Measurements from ENCODE around the gene SLC35A3.
"Not testable (repeated sequence)": the region's sequence is repeated elsewhere in the genome, so short reads cannot be mapped to it uniquely, and the experiment has no call there.

Gene SLC35A3

DNA sequence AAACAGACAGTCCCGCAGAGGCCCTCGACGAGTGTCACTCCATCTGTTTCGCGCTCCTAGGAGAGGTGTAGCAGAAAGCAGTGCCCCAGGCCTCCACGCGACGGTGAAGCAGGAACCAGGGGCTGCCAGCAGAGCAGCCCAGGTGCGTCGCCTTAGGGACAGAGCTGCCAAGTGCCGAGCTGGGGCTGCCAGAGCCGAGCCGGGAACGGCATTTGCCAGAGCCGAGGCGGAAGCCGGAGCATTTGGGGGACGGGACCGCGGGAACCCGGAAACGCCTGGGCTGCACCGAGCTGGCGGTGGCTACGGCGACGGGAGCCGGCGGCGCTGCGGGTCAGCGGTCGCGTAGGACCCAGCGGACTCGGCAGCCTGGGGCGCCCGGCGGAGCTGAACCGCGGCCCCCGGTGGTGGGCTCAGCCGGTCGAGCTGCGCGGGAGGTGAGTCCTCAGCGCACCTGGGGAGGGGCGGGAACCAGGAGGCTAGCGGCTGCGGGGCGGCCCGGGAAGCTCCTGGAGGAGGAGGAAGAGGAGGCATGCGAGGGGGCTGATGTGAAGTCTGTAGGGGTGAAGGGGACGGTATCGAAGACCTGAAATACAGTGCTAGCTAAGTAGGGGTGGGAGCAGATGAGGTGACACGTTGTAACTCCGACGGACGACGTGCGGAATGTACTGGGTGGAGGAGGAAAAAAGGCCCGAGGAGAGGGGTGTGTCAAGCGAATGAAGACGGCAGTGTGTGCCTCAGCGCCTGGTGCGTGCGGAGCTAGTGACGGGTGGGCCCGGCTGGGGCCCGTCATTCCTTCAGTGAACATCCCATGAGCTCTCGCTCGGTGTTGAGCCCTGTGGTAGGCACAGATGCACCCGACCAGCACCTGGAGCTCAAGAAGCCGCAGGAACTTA lies at the start of gene SLC35A3:
Gene SLC35A3, plus strand, starts transcription at position 268 of the 893 bp plus-strand sequence. CDS start 23,559 bp downstream, outside the sequence.
- DNase-seq (ENCODE audit: low spot score) = peak; percentile 61

DNA sequence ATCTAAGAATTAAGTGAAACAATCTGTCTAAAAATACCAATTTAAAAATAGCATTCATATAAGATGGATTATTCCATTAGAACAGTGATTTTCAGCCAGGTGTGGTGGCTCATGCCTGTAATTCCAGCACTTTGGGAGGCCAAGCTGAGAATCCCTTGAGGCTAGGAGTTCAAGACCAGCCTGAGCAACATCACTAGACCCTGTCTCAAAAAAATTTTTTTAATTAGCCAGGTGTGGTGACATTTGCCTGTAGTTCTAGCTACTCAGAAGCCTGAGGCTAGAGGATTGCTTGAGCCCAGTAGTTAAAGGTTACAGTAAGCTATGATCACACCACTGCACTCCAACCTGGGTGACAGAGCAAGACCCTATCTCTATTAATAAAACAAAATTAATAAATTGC lies 35.0 kb upstream of the SLC35A3 start:
- no peak for DNase-seq (ENCODE audit: low spot score)

DNA sequence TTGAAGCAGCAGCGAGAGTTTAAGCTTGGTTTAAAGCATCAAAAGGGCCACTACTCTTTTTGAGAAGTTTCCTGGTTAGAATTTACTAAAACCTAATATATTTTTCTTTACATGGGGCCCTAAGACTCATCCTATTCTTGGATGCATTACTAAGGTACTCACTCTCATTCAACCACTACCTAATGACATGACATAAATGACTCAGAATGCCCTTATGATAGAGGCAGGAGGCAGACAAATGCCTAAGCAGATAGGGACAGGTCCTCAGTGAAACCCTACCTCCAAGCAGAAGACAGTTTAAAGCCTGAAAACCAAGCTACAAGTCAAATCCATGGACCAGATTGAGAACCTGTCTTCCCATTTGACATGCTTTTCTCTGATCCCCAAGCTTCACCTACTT lies 34.3 kb upstream of the SLC35A3 start:
- DNase-seq (ENCODE audit: low spot score) = no peak

DNA sequence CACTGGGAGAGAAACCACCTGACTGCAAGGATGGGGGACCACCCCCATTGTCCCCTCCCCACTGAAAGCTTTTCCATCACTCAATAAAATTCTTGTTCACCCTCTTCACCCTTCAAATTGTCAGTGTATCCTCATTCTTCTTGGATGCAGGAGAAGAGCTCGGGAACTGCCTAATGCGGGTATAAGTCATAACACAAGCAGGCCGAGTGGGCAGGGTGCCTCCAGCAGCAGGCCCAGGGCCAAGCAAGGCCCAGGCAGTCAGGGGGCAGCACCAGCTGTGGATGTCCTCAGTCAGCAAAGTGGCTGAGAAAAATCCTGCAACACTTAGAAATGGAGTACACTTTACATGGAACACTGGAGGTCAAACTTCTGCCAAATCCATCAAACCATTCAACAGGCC lies 33.7 kb upstream of the SLC35A3 start:
- DNase-seq (ENCODE audit: low spot score) = no peak

DNA sequence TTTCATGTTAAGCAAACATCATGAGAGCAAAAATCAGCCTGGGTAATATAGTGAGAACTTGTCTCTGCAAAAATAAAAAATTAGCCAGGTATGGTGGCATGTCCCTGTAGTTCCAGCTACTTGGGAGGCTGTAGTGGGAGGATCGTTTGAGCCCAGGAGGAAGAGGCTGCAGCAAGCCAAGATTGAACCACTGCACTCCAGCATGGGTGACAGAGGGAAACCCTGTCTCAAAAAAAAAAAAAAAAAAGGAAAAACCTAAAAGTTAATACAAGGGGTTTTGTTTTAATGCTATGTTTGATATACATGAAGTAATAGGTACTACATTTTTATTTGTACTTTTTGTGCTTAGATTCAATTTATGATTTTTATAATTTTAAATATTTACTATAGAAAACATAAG lies 27.1 kb upstream of the SLC35A3 start:
- no peak for DNase-seq (ENCODE audit: low spot score)

DNA sequence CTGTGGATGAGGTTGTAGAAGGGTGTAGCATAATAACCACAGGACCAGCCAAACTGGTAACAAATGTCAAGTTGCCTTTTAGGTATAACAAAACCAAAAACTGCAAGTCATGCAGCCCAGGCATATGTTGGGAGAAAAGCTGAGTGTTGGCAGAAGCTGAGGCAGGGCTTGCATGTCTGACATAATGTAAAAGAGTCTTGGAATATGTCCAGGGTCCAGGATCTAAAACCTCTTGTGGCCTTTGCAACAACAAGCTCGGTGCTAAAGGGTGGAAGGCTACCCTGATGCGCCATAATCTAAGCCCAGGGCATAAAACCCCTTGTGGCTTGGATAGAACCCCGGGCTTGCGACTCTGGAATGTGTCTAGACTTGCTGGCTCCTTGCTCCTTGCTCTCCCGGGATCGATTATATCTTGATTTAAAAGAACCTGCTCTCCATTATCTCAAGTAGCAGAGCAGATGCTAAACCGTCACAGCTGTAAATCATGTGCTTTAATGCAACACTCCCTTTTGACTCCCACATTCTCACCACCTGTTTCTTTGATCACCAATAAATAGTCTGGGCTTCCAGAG lies 26.5 kb upstream of the SLC35A3 start:
- DNase-seq (ENCODE audit: low spot score) = no peak

DNA sequence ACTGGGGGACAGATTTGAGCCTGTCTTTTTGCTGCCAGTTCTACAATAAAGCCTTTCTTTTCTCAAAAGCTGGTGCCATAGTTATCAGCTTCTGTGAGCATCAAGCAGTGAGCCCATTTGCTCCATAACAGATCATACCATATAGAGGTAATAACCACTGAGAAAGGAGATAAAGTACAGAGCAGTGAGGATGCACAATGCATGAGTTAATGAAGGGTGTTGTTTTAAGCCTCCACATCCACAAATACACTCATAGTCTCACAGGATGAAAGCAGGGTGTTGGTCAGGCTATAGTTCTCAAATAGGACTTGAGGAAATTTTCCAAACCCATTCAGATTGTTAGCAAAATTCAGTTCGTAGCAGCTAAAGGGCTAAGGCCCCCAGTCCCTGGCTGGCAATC lies 25.6 kb upstream of the SLC35A3 start:
- no peak for DNase-seq (ENCODE audit: low spot score)

DNA sequence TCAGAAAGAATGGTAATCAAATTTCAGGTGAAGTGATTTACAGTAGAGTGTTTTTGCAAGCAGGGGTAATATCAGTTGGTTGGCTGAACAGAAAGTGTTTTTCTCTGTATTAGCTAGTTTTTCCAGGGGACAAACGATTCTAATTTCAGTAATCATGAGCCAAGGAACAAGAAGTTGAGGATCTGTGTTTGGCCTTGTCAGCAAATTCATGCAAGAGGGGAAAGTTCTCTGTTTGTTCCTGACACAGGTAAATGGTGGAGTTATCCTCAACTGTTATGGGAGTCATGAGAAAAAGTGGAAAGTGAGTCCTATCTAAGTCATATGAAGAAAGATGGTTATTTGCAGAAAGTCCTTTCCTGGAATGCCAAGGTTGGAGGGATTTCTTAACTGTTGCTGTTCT lies 24.6 kb upstream of the SLC35A3 start:
- no peak for DNase-seq (ENCODE audit: low spot score)

DNA sequence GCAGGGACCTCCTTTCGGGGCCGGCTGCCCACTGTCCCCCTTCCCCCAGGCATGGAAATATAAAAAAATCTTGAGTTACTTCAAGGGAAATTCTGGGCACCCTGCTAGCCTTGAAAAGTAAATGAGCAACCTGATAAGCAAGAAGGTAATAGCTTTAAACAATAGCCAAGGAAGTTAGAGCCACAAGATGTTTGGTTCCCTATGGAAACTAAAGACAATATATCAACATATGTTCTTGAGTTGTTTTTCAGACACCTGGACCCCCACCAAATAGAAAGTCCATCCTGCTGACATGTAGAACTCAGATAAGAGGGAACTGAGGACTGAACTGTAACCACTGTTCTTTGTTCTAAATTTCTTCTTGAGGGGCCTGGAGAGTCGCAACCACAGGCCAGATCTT lies 19.3 kb upstream of the SLC35A3 start:
- no peak for DNase-seq (ENCODE audit: low spot score)

DNA sequence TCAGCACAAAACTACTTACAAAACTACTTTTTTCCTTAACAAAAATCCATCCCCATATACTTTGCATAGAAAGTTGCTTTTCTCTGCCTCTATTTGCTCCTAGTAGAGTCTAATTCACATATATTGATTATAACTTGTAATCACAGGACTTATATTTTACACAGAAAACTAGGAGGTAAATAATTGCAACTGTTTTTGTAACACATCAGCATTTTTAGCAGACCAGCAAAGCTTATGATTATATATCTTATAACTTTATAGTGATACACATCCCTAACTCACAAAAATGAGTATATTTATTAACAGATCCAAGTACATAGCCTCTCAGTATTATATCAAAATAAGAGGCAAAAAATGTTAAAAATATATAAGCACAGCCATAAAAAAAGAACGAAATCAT lies 17.3 kb upstream of the SLC35A3 start:
- DNase-seq (ENCODE audit: low spot score) = no peak

DNA sequence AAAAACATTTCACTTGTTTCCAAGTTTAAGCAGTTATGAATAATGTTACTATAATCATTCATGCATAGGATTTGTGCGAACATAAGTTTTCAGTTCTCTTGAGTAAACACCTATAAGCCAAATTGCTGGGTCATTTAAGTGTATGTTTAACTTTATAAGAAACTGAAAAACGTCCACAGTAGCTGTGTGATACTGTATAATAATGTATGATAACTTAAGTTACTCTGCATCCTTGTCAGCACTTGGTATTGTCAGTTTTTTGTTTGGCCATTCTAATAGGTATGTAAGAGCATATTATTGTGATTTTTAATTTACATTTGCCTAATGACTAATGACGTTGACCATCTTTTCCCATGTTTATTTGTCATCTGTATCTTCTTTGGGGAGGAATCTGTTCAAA lies 14.4 kb upstream of the SLC35A3 start:
- DNase-seq (ENCODE audit: low spot score) = no peak

DNA sequence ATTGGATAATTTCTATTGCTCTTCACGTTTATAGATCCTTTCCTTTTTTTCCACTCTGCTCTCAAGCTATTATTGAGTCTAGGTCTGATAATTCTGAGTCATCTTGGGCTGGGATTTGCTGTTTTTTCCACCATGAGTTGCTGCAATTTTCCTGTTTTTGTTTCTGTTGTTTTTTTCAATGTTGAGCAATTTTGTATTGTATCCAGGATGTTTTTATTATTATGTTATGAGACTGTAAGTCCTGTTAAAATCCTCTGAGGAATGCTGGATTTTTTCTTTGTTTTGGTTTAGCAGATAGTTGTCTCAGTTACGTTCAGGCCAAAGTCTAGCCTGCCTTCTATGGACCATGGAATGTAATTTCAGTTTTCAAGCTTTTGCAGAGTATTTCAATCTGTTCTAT lies 13.0 kb upstream of the SLC35A3 start:
- peak; percentile 26 for DNase-seq (ENCODE audit: low spot score)

DNA sequence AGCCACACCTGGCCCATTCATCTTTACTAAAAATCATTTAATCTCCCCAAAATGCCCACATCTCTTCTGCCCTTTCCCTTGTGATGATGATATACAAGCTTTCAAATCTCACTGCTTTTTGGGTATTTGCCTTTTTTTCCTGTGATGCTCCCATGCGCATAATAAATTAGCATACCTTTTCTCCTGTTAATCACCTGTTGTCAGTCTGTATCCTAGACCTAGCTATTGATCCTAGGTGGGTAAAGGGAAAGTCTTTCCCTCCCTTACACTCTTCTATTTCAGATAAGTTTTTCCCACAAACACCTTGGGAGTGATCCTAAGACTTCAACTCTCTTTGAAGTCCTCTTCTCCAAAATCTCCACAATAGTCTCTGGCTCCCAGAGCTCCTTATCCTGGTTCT lies 12.0 kb upstream of the SLC35A3 start:
- no peak for DNase-seq (ENCODE audit: low spot score)

DNA sequence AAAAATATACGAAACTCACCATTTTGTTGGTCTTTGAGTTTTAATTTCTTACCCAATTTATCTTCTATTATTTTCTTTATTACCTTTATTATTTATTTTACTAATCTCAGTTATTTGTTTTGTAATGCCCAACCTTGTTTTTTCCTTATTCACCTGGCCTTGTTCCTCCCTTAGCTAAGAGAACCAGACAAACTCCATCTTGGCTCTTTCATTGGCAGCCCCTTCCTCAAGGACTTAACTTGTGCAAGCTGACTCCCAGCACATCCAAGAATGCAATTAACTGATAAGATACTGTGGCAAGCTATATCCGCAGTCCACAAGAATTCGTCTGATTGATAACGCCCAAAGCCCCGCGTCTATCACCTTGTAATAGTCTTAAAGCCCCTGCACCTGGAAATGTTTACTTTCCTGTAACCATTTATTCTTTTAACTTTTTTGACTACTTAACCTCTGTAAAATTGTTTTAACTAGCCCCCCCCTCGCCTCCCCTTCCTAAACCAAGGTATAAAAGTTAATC lies 10.5 kb upstream of the SLC35A3 start:
- not testable (repeated sequence) for DNase-seq (ENCODE audit: low spot score)

DNA sequence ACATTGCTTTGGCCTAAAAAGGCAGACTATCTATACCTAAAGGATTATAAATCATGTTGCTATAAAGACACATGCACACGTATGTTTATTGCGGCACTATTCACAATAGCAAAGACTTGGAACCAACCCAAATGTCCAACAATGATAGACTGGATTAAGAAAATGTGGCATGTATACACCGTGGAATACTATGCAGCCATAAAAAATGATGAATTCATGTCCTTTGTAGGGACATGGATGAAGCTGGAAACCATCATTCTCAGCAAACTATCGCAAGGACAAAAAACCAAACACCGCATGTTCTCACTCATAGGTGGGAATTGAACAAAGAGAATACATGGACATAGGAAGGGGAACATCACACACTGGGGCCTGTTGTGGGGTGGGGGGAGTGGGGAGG lies 9.5 kb upstream of the SLC35A3 start:
- not testable (repeated sequence) for DNase-seq (ENCODE audit: low spot score)

DNA sequence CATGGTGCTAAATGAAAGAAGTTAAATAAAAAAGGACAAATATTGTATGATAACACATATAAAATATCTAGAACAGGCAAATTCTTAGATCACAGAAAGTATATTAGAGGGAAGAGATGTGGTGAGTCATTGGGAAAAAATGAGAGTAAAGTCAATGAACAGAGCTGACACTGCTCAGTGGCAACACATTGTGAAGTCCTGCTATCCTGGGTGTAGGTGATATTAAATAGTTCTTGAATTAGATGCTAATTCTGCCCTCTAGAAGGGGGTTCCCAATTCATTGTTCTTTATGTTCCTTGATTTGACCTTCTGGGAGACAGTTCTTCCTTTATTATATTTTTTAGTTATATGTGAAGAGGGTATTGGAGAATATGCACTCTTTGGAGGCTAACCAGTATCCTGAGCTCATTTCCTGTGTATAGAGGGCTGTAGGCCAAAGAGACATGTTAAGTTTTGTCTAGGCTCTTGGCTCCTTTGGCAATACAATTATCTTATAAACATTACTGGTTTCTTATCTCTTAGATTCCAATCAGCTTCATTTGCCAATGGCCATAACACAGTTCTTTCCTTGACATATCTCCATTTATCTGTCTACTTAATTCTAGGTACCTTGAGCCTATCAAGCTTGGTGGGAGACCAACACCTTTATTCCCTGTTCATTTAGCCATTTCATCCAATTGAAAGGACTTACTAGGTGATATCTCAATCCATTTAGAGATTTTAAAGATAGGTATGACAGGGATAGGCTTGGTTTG lies 6.6 kb upstream of the SLC35A3 start:
- peak; percentile 37 for DNase-seq (ENCODE audit: low spot score)

DNA sequence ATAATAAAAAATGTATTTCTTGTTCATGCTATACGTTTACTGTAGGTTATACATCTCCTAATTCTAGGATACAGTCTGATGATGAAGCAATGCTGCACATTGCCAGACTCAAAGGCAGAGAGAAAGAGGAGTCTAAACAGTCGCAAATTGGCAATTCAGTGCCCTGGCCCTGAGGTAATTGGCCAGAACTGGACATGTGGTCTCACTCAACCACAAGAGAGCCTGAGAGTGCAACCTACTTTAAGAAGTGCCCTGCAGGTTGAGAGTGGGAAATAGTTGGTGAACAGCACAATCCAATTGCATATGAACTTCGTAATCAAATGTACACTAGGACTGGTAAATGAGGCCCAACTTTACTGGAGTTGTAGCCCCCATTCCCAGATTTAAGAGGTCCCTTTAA lies 5.0 kb upstream of the SLC35A3 start:
- DNase-seq (ENCODE audit: low spot score) = no peak

DNA sequence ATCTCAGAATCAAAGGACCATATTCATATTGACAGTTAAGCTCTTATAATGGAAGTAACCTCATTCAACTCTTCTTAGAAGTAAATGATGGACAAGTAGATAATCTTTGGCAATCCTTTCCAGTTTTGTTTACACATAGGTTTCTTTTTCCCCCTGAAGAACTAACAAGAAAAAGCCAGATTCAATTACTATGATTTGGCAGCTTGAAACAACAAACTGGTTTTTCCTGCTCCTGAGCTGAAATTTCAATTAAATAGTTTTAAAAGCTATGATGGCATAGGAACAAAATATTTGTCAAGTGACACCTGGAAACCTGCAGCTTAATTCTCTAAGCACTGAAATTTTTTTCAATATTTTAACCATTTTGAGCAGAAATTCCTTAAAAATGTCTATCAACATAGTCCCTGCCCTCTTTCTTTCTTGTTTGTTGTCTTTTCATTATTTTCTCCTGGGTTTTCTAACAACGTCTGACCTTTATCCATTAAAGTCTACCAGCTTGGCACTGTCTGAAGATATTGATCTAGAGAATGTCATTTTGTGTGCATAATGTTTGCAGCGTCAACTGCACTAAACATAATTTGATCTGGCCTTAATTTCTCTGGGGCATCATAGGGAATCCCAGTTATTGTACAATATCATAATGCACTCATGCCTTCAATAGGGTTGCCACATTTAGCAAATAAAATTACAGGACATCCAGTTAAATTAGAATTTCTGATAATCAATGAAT lies 4.0 kb upstream of the SLC35A3 start:
- no peak for DNase-seq (ENCODE audit: low spot score)

DNA sequence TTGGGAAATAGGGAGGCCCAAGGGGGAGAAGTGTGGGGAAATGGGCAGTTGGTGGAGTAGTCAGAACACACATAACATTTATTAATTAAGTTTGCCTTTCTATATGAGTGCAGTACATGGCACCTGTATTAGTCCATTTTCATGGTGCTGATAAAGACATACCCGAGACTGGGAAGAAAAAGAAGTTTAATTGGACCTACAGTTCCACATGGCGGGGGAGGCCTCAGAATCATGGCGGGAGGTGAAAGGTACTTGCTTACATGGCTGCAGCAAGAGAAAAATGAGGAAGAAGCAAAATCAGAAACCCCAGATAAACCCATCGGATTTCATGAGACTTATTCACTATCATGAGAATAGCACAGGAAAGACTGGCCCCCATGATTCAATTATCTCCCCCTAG lies 1.6 kb upstream of the SLC35A3 start:
- DNase-seq (ENCODE audit: low spot score) = no peak

DNA sequence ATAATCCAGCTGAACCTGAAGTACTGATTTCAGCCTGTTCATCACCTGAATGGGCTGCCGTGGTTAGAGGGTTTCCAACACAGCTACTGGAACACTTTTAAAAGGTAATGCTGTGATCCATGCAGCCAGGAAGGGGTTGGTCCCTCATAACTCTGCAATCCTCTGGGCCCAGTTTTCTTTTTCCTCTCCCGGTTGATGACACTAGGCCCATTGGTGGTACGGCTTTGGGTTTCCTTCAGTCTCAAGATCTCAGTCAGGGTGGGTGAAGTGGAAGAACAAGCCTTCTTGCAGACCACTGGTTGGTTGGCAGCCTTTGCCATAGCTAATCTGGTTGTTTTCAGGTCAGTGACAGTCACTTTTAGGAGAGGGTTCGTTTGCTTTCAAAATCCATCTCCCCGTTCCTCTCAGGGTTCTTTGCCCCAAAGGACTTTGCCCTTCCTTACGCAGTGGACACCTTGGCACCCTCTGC lies 502 bp upstream of the SLC35A3 start:
- no peak for DNase-seq (ENCODE audit: low spot score)

DNA sequence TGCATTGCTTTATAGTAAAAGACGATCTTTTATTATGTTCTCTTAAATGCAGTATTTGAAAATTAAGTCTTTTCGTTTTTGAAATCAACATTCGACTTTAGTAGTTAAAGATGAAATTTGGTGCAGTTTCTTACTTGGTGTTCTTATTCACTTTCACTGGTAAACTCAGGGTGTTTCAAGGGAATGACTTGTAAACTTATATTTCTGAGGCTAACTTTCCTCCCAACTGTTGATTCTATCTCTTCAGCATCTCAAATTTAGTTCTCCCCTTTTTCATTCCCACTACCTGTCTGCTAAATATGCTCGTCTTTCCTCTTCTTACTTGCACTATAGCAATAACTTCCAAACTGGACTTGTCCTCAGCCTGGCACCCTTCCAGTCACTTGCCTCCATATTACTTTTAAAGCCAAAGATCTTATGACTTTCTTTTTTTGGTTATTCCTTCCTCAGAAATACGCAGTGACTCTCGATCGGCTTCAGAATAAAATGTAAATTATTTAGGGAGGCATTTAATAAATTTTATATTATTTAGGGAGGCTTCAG lies 988 bp downstream of the SLC35A3 start:
- DNase-seq (ENCODE audit: low spot score) = no peak

DNA sequence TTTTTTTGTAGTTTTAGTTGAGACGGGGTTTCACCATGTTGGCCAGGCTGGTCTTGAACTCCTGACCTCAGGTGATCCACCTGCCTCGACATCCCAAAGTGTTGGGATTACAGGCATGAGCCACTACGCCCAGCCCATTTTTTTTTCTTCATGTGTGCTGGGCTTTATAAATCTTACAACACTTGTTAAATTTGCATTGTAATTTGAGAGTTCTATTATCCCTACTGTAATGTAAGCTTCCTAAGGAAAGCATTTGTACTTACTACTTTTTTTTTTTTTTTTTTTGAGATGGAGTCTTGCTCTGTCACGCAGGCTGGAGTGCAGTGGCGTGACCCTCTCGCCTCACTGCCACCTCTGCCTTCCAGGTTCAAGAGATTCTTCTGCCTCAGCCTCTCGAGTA lies 2.3 kb downstream of the SLC35A3 start:
- not testable (repeated sequence) for DNase-seq (ENCODE audit: low spot score)
